Endothelial cell of umbilical vein (primary cell): ENCODE data around the gene GLUD1. TPM values are rescaled to one million over a fixed set of nuclear protein-coding genes. Genes with fewer than 3 reads are reported as not detected.

ENCODE experiments used
- BruUV-seq: library from RNA; stranded (reverse); fragments of 400-500 nt; replicated peaks from 2 replicates; lab custom pipeline; 2021; lab: Mats Ljungman, UMichigan
- CTCF ChIA-PET: fragments of 300-600, 350-600 bp; sonication (Branson Sonifier 250); formaldehyde crosslinking; loops from one replicate; lab custom pipeline; 2021; ENCODE audit warnings: antibody characterized with exemption, inconsistent platforms; lab: Charles Lee
- POLR2A ChIA-PET: fragments of 300-600, 350-600 bp; sonication (Branson Sonifier 250); formaldehyde crosslinking; loops from one replicate; lab custom pipeline; 2021; ENCODE audit warnings: antibody characterized with exemption, inconsistent platforms; lab: Charles Lee
- DNase-seq: peaks from one replicate; pipeline ENCODE4 v3.0.0-alpha.2; 2011; ENCODE audit warnings: low read depth, low spot score
- FAIRE-seq: peaks from 2 replicates; lab custom pipeline; 2011; peaks lifted over from hg19 to GRCh38; lab: Jason Lieb, UNC
- H2AFZ ChIP-seq: 2 replicates; pipeline ENCODE4 v1.6.0; 2012; ENCODE audit warnings: low read depth, low read length, control low read depth, inconsistent platforms
- H3K27ac ChIP-seq: 2 replicates; pipeline ENCODE4 v1.5.1; 2011; ENCODE audit warnings: low read depth, mild to moderate bottlenecking, control low read depth, low read length, moderate library complexity; ENCODE audit not compliant: insufficient read depth
- H3K27me3 ChIP-seq, 2 experiments: 2 replicates each; pipeline versions ENCODE4 v1.6.0 to v1.6.1; 2011; ENCODE audit warnings: low read length in 2 of 2, mixed read lengths in 1 of 2; ENCODE audit not compliant: control insufficient read depth in 2 of 2, insufficient read depth in 2 of 2
- H3K36me3 ChIP-seq, 2 experiments: 2 replicates in 1 of 2; 3 replicates in 1 of 2; pipeline ENCODE4 v1.5.1; 2011; ENCODE audit warnings: low read length in 2 of 2, mild to moderate bottlenecking in 1 of 2, moderate library complexity in 1 of 2; ENCODE audit not compliant: control insufficient read depth in 2 of 2, insufficient read depth in 2 of 2; ENCODE audit errors: extremely low read depth in 1 of 2
- H3K4me1 ChIP-seq: 3 replicates; pipeline ENCODE4 v1.5.1; 2011; ENCODE audit warnings: mild to moderate bottlenecking, low read length; ENCODE audit not compliant: control insufficient read depth, insufficient read depth; ENCODE audit errors: extremely low read depth
- H3K4me2 ChIP-seq: 2 replicates; pipeline ENCODE4 v1.6.1; 2011; ENCODE audit warnings: low read length, control low read depth, mixed read lengths; ENCODE audit not compliant: insufficient read depth
- H3K4me3 ChIP-seq, 3 experiments: fragments of 200-600 bp in 1 of 3; sonication (generic), shearing (Covaris generic) in 1 of 3; replicated peaks in 1 of 3; 2 replicates each; pipeline ENCODE4 v1.5.1; 2011 to 2016; ENCODE audit warnings: control low read depth in 3 of 3, low read length in 3 of 3, mild to moderate bottlenecking in 2 of 3, inconsistent platforms in 1 of 3, low read depth in 1 of 3, moderate library complexity in 1 of 3; ENCODE audit not compliant: insufficient read depth in 1 of 3
- H3K79me2 ChIP-seq: 2 replicates; pipeline ENCODE4 v1.6.0; 2012; ENCODE audit warnings: low read length, inconsistent platforms; ENCODE audit not compliant: control insufficient read depth, insufficient read depth
- H3K9ac ChIP-seq: replicated peaks from 2 replicates; pipeline ENCODE3; 2011; ENCODE audit warnings: low read length, control low read depth; ENCODE audit not compliant: insufficient read depth; ENCODE audit errors: extremely low read depth
- H3K9me1 ChIP-seq: replicated peaks from 3 replicates; pipeline ENCODE4 v1.6.0; 2011; ENCODE audit warnings: mild to moderate bottlenecking, low read length; ENCODE audit not compliant: control insufficient read depth, insufficient read depth; ENCODE audit errors: extremely low read depth
- H3K9me3 ChIP-seq: replicated peaks from 2 replicates; pipeline ENCODE4 v1.5.1; 2012; ENCODE audit warnings: low read length, inconsistent platforms; ENCODE audit not compliant: control insufficient read depth, insufficient read depth
- H4K20me1 ChIP-seq: replicated peaks from 2 replicates; pipeline ENCODE3; 2011; ENCODE audit warnings: mild to moderate bottlenecking, low read length; ENCODE audit not compliant: control insufficient read depth, insufficient read depth; ENCODE audit errors: extremely low read depth
- CTCF ChIP-seq, 2 donors: IDR thresholded peaks; 1 replicate in 1 of 2; 2 replicates in 1 of 2; pipeline ENCODE4 v1.5.1; 2011; ENCODE audit warnings: low read length in 2 of 2, mild to moderate bottlenecking in 2 of 2, moderate library complexity in 2 of 2, control low read depth in 1 of 2, inconsistent platforms in 1 of 2, low read depth in 1 of 2; ENCODE audit not compliant: insufficient read depth in 1 of 2; ENCODE audit errors: extremely low read depth in 1 of 2
- EZH2 ChIP-seq: IDR thresholded peaks from 2 replicates; pipeline ENCODE4 v1.6.1; 2012; ENCODE audit warnings: borderline replicate concordance, low read depth, mild to moderate bottlenecking, moderate library complexity, low read length, inconsistent platforms; ENCODE audit not compliant: severe bottlenecking
- FOS ChIP-seq: IDR thresholded peaks from 2 replicates; pipeline ENCODE4 v1.6.1; 2011; ENCODE audit warnings: mild to moderate bottlenecking, low read length, moderate library complexity, borderline replicate concordance; ENCODE audit not compliant: insufficient read depth
- GATA2 ChIP-seq: IDR thresholded peaks from 2 replicates; pipeline ENCODE4 v1.7.0; 2011; ENCODE audit warnings: low read depth, mild to moderate bottlenecking, moderate library complexity, mixed read lengths, low read length; ENCODE audit not compliant: insufficient read length, insufficient read depth
- JUN ChIP-seq: IDR thresholded peaks from 2 replicates; pipeline ENCODE4 v1.6.1; 2011; ENCODE audit warnings: borderline replicate concordance, low read depth; ENCODE audit not compliant: insufficient read length, insufficient read depth
- MAX ChIP-seq: IDR thresholded peaks from 2 replicates; pipeline ENCODE4 v1.6.1; 2011; ENCODE audit not compliant: insufficient read depth, insufficient read length
- MYC ChIP-seq: IDR thresholded peaks from one replicate; pipeline ENCODE4 v1.6.1; 2011; ENCODE audit warnings: mild to moderate bottlenecking, low read depth, low read length
- POLR2A ChIP-seq: IDR thresholded peaks from 2 replicates; pipeline ENCODE4 v1.6.1; 2012; ENCODE audit warnings: low read depth, mild to moderate bottlenecking, control low read depth, low read length
- POLR2AphosphoS5 ChIP-seq: IDR thresholded peaks from 2 replicates; pipeline ENCODE4 v1.6.1; 2012; ENCODE audit warnings: low read depth, mild to moderate bottlenecking, control low read depth, low read length, moderate library complexity; ENCODE audit not compliant: insufficient read depth
- dilution Hi-C: fragments of 300-500 bp; cut with MboI; formaldehyde crosslinking; loops from one replicate; pipeline ENCODE4 v1.15.0; 2019; ENCODE audit warnings: low sequenced_read_pairs; ENCODE audit not compliant: extremely low pct_ligation_motif_present
- intact Hi-C: fragments of 100-400 bp; cut with micrococcal nuclease; formaldehyde crosslinking; loops from one replicate; pipeline ENCODE4 v1.10.0; 2022
- polyA plus RNA-seq, 4 experiments: library from polyadenylated mRNA; depleted of rRNA in 3 of 4; stranded (reverse) in 3 of 4; unstranded in 1 of 4; fragments of >200 nt; gene quantifications; 2 replicates each; pipeline versions ENCODE4 v1.2.1 to v1.2.3, GENCODE V29; 2011 to 2012; ENCODE audit warnings: missing spikeins in 1 of 4
- total RNA-seq: library from RNA; stranded (reverse); gene quantifications from 2 replicates; pipeline ENCODE4 v1.2.3, GENCODE V29; 2021

Gene GLUD1
- total and polyA plus RNA-seq, 2 donors (not counting 3 experiments of a cell fraction or from before 2014, with no cell fraction given) = 41.9 to 94.7 TPM

DNA sequence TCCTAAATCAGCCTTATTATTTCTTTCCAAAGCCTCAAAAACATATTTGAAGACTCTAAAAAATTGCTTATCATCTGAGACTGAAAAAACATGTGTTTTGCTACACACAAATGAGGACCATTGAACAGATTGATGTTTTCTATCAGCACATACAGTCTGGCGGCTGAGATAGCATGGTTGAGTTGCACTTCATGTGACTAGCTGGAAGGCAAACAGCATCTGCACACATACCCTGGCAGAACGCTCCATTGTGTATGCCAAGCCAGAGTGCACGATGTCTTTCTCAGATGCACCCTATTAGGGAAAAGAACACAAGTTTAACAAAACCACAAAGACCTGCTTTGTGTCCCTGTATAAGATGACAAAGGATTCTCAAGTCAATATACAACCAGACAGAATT lies 41.5 kb downstream of the GLUD1 start:
- ChIA-PET CTCF (interaction anchor here (1.6 kb wide), 1 partner anchor 15 kb away, joined by 3 read pairs; no protein-coding TSS in a partner anchor), POLR2A (no interaction called here)
- no peak overlapping the region for H2AFZ ChIP-seq
- no peak for FAIRE-seq
- H3K4me2 ChIP-seq = no peak overlapping the region
- H3K79me2 ChIP-seq = no peaks in the 10 kb centered on the region
- no peaks in the 10 kb centered on the region for H4K20me1 ChIP-seq
- H3K27me3 ChIP-seq = no peaks in the 10 kb centered on the region
- no peaks in the 10 kb centered on the region for H3K9me3 ChIP-seq
- no peaks in the 10 kb centered on the region for H3K9me1 ChIP-seq
- TF ChIP-seq POLR2AphosphoS5 (no peak), POLR2A (no peak)
- no TSS peak for BruUV-seq
- H3K4me3 ChIP-seq = no peak overlapping the region
- no peak overlapping the region for H3K9ac ChIP-seq
- peaks cover 10% of the 10 kb centered on the region for H3K4me1 ChIP-seq
- no peak overlapping the region for H3K27ac ChIP-seq
- intact Hi-C loops (no loop called here), dilution Hi-C loops (no loop called here)
- no peak for DNase-seq
- peaks cover 6 to 10% of the 10 kb centered on the region in 2 experiments for H3K36me3 ChIP-seq

GRCh38 chr10:87045434-87045938 lies 49.2 kb downstream of the GLUD1 start:
- Histone ChIP-seq H3K4me1 (no peaks in the 10 kb centered on the region), H3K4me2 (no peak overlapping the region), H3K79me2 (no peaks in the 10 kb centered on the region), H4K20me1 (no peaks in the 10 kb centered on the region), H3K36me3 (peaks cover 0 to 3% of the 10 kb centered on the region in 2 experiments), H3K9ac (no peak overlapping the region), H3K9me3 (no peaks in the 10 kb centered on the region), H2AFZ (no peak overlapping the region), H3K4me3 (no peak overlapping the region), H3K9me1 (no peaks in the 10 kb centered on the region), H3K27me3 (no peaks in the 10 kb centered on the region), H3K27ac (no peak overlapping the region)
- BruUV-seq = no TSS peak
- CTCF ChIA-PET = interaction anchor here (0.6 to 1.8 kb wide), 3 partner anchors 9 to 16 kb away, joined by 3 to 9 read pairs (median 5); no protein-coding TSS in a partner anchor
- FAIRE-seq (no peak), DNase-seq (no peak)
- intact Hi-C loops (no loop called here), dilution Hi-C loops (no loop called here)
- TF ChIP-seq MYC (no peak), CTCF (IDR thresholded peaks at IDR 0.05; ENCODE audit: extremely low read depth in 1 of 2, insufficient read depth in 1 of 2, low read depth in 1 of 2, low read length in 2 of 2) (no peak), MAX (no peak), POLR2AphosphoS5 (no peak), GATA2 (no peak), EZH2 (no peak), POLR2A (no peak), JUN (no peak), FOS (no peak)
- POLR2A ChIA-PET = interaction anchor here (0.6 kb wide), 1 partner anchor 77 kb away, joined by 4 read pairs; the partner anchor contains the start of gene ADIRF
